Measurements from ENCODE around the gene GLI1.

Gene GLI1

GRCh38 chr12:57461917-57462250 lies 2.3 kb downstream of the GLI1 start:
- DNase-seq (ENCODE audit: low read depth), result no peak

GRCh38 chr12:57462251-57462911 lies 2.8 kb downstream of the GLI1 start:
- peak; percentile 94 for DNase-seq (ENCODE audit: low read depth)
- peak; percentile 96 for TF ChIP-seq CTCF (IDR thresholded peaks at IDR 0.05; ENCODE audit: insufficient read depth, low read depth, low read length, missing control alignments)
- H3K4me3 ChIP-seq (ENCODE audit: low read depth, low read length), result peak overlapping the region; percentile 71

More at GRCh38 chr12:57461917-57462250, 2.3 kb downstream of the GLI1 start:
- peak overlapping the region; percentile 71 for H3K4me3 ChIP-seq (ENCODE audit: low read depth, low read length)
- TF ChIP-seq CTCF (IDR thresholded peaks at IDR 0.05; ENCODE audit: insufficient read depth, low read depth, low read length, missing control alignments), result no peak

- no peak for DNase-seq (ENCODE audit: low read depth)
- no peak overlapping the region for H3K4me3 ChIP-seq (ENCODE audit: low read depth, low read length)
Measured at GRCh38 chr12:57462912-57463253, 3.3 kb downstream of the GLI1 start.

GRCh38 chr12:57464569-57464968 lies 5.0 kb downstream of the GLI1 start:
- no peak for DNase-seq (ENCODE audit: low read depth)
- H3K4me3 ChIP-seq (ENCODE audit: low read depth, low read length), result no peak overlapping the region
- TF ChIP-seq CTCF (IDR thresholded peaks at IDR 0.05; ENCODE audit: insufficient read depth, low read depth, low read length, missing control alignments), result no peak

More at GRCh38 chr12:57462912-57463253, 3.3 kb downstream of the GLI1 start:
- TF ChIP-seq CTCF (IDR thresholded peaks at IDR 0.05; ENCODE audit: insufficient read depth, low read depth, low read length, missing control alignments), result no peak

- no peak for TF ChIP-seq CTCF (IDR thresholded peaks at IDR 0.05; ENCODE audit: insufficient read depth, low read depth, low read length, missing control alignments)
- no peak for DNase-seq (ENCODE audit: low read depth)
- no peak overlapping the region for H3K4me3 ChIP-seq (ENCODE audit: low read depth, low read length)
Measured at GRCh38 chr12:57465030-57465746, 5.6 kb downstream of the GLI1 start.

GRCh38 chr12:57465747-57466505 lies 6.3 kb downstream of the GLI1 start:
- no peak for TF ChIP-seq CTCF (IDR thresholded peaks at IDR 0.05; ENCODE audit: insufficient read depth, low read depth, low read length, missing control alignments)
- H3K4me3 ChIP-seq (ENCODE audit: low read depth, low read length), result no peak overlapping the region
- no peak for DNase-seq (ENCODE audit: low read depth)
